Islet of Langerhans (tissue), 1 donor: ENCODE results near the gene TFEB.

Experiments
- FAIRE-seq: peaks from one replicate; lab custom pipeline; 2011; peaks lifted over from hg19 to GRCh38; lab: Jason Lieb, UNC

The TFEB gene

DNA sequence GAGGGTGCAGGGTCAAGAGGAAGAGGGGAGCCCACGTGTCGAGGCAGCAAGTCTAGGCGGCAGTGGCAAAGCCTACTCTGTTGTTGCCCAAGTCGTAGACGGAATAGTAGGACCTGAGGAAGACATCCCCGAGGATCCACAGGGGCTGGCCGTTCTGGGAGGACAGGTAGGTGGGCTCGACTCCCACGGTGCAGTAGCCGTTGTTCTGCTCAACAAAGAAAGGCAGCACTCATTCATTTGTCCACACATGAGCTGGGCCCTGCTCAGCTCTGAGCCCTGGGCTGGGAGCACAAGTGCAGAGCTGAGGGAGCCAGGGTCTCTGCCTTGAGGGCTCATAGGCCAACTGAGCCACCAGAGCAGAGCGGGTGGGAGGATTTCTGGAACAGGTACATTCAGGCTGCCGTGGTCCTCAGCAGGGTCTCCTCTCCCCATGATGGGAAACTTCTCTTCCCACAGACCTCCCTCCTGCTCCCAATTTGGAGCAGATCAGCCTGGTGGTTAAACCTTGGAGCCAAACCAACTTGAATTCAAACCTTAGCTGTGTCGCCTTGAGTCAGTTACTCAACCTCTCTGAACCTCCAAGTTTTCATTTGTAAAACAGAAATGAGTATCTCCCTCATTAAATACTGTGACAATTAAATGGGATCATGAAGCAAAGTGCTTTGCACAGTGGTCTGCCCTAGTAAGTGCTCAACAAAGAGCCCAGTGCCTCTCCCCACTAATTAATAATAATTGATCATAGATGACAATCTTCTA, 1.6 kb upstream of the TFEB start:
- no peak for FAIRE-seq

GRCh38 chr6:41736186-41736733, 852 bp upstream of the TFEB start:
- no peak for FAIRE-seq

- FAIRE-seq, result no peak
Measured at GRCh38 chr6:41734666-41735426, 562 bp downstream of the TFEB start.

DNA sequence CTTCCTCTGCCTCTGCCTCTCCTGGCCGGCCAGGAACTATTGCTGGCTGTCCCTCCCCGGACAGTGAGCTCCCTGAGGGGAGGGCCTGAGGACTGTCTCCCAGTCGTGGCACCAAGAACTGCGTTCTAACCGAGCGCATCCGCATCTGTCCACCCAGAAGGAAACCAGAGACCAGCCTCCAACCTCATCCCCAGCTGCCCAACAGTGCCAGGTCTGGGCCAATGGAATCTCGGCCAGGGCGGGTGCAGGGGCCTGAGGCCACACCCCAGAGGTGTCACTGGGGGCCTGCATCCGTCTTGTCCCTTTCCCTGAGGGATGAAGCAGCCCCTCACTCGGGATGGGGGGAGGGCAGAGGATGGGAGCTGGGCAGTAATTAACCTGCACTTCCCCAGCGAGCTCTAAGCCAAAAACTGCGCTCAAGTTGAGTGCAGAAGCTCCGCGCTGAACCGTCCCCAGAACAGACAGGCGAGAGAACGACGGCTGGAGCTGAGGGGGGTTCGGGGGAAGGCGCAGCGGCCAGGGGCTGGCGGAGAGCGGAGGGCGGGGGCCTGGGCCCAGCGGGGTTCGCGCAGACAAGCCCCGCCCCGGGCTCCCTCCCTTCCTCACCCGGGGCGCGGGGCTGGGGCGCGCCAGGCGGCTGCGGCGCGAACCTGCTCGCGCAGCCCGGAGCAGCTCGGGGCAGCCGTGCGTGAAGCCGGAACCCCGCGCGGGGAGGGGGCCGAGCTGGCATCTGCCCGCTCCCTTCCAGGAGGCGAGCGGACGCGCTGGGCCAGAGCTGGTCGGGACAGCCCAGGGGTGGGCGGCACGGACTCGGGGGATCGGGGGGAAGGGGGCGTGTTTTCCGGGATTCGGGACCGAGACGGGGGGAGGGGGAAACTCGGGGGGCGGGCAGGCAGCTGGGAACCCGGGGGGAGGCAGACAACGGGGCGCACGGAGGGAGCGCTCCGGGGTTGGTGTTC, 1.4 kb downstream of the TFEB start:
- FAIRE-seq, result no peak

DNA sequence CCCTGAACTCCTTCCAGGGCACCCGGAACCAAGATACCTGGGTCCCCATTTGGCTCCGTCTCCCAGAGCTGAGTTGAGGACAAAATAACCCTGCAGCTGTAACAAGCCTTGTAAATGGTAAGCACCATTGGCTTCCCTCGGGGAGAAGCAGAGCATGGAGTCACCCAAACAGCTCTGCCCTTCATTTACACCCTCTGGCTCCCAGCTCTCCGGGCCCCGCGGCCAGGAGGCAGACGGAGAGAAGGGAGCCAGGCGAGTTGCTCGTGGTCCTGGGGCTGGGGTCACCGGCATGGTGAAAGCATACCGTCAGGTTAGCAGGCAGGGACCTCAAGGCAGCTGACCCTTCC, 2.1 kb downstream of the TFEB start:
- no peak for FAIRE-seq

GRCh38 chr6:41732591-41733359, 2.6 kb downstream of the TFEB start:
- no peak for FAIRE-seq

- no peak for FAIRE-seq
Measured at GRCh38 chr6:41732149-41732548, 3.3 kb downstream of the TFEB start.

DNA sequence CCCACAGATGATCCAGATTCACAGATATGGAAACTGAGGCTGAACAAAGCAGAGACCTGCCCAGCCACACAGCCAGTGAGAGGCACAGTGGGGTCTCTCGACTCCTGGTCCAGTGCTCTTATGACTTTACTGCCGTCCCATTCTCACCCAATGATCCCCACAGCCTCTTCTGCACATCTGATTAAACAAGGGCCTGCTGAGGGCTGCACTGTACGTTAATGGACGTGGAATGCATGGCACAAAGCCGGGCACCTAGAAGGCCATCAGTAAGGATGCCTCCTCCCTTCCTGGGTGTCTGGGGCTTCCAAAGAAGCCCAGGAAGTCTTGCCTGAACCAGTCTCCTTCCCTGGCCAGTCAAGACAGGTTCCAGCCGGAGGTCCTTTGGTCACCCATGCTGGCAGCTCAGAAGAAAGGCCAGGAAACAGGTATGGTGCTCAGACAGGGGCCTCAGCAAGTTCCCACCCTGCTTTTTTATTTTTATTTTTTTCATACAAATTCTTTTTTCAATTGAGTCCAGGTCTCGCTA, 3.8 kb downstream of the TFEB start:
- FAIRE-seq, result no peak

GRCh38 chr6:41730531-41731436, 4.6 kb downstream of the TFEB start:
- no peak for FAIRE-seq

- FAIRE-seq, result no peak
Measured at GRCh38 chr6:41729624-41730023, 5.8 kb downstream of the TFEB start.

DNA sequence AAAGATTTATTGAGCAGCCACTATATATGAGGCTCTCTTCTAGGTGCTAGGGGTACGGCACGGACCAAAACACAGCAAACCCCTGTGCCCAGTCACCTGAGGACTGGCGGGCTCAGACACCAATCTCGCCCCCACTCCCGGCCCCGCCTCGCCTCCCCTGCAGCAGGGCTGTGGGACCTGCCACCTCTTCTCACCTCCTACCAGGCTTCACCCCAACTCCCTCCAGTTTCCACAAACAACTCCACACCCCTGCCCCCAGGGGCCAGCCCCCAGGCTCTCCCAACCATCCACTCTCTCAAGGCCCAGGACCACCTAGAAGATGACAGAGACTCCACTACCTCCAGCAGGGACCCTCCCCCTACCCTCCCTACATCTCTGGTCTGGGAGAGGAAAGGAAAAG, 6.5 kb downstream of the TFEB start:
- FAIRE-seq, result no peak

- FAIRE-seq, result no peak
Measured at GRCh38 chr6:41728073-41728936, 7.1 kb downstream of the TFEB start.

- FAIRE-seq, result no peak
Measured at GRCh38 chr6:41727705-41728072, 7.7 kb downstream of the TFEB start.

DNA sequence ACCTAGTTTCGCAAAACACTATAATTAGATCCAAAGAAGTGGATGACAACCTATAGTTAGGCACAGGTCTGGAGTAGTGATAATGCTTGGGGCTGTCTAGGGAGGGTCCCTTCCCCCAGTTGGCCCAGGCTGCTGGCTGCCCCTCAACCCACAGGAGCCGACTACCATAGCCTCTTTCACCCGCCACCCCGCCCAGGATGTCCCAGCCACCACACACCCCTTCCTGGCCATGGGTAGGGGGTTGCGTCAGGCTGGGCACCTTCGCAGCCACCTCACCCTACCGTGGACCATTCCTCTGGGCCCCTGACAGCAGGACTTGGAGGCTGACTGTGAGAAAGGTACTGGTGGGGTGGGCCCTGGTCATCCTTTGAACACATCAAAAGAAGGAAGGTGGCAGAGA, 8.5 kb downstream of the TFEB start:
- no peak for FAIRE-seq

DNA sequence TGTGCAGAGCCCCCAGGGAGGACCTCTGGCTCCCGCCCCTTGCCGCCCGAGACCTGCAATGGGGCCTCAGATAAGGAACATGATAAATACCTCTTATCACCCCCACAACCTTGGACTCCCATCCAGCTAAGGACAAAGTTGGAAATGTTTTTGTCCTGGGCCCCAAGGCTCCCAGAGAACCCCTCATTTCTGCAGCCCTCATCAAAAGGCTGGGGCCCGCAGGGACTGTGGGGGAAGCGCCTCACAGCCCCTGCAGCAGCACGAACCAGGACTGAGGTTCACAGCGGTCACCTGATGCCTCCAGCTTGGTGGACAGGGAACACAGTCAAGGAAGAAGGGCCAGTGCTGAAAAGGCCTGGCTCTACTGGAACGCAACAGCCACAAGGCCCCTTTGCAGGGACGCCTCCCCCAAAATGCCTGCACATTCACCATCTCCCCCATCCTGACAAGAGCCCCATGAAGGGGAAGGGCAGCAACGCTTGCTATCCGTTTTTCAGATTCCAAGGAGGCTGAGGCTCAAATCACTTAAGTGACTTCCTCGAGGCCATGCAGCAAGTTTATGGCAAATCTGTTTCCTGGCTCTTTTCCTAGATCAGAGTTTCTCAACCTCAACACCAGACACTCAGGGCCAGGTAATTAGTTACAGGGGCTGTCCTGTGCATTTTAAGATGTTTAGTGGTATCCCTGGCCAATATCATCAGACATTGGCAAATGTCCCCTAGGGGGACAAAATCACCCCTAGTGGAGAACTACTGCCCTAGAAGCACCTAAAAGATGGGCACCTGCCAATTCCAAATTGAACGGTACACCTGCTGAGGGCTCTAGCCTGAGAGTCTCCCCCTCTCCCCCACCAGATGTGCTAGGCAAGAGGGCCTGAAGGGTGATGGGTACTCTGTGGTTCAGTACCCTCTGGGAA, 10.6 kb downstream of the TFEB start:
- FAIRE-seq, result no peak

DNA sequence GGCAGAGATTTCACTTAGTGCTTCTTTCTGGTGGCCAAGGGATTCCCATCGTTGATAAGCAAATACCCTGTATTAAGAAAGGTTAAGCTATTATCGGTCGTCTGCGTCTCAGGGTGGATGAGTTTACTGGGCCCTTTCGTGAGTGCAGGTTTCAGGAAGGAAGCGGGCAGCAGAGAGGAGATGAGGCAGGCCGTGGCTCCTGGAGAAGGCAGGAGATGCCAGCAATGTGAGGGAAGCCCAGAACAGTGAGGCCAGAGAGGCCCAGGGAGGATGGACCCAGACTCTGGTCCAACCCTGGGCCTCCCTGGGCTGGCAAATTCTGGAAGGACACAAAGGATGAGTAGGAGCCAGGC, 11.2 kb downstream of the TFEB start:
- FAIRE-seq, result no peak

- no peak for FAIRE-seq
Measured at GRCh38 chr6:41723530-41724227, 11.7 kb downstream of the TFEB start.
